Caco-2 (cell line): ENCODE measurements around the gene ZC3HAV1. TPM values are rescaled to one million over a fixed set of nuclear protein-coding genes. Genes with fewer than 3 reads are reported as not detected.

Experiments used
- BruUV-seq: library from RNA; stranded (reverse); fragments of 400-500 nt; replicated peaks from 2 replicates; lab custom pipeline; 2021; lab: Mats Ljungman, UMichigan
- CTCF ChIA-PET: fragments of 300-600 bp; sonication (Branson Sonifier 250); formaldehyde crosslinking; loops from one replicate; lab custom pipeline; 2022; ENCODE audit warnings: antibody characterized with exemption; lab: Charles Lee
- POLR2A ChIA-PET: fragments of 300-600 bp; sonication (Branson Sonifier 250); formaldehyde crosslinking; loops from one replicate; lab custom pipeline; 2022; ENCODE audit warnings: antibody characterized with exemption; lab: Charles Lee
- DNase-seq, 2 experiments: peaks; one replicate each; pipeline versions ENCODE4 v3.0.0 to v3.0.0-alpha.2; 2020 to 2022
- H3K27me3 ChIP-seq: replicated peaks from 2 replicates; pipeline ENCODE4 v1.6.0; 2011; ENCODE audit warnings: low read length; ENCODE audit not compliant: control insufficient read depth, insufficient read depth
- H3K36me3 ChIP-seq: 2 replicates; pipeline ENCODE4 v1.5.1; 2011; ENCODE audit warnings: low read length; ENCODE audit not compliant: control insufficient read depth, insufficient read depth
- H3K4me1 ChIP-seq: fragments of 250-450 bp; sonication (Bioruptor Pico); 2 replicates; pipeline ENCODE4 v1.5.1; 2020; ENCODE audit warnings: mild to moderate bottlenecking
- H3K4me3 ChIP-seq: 2 replicates; pipeline ENCODE4 v1.5.1; 2011; ENCODE audit warnings: low read depth, mild to moderate bottlenecking, control low read depth, low read length
- H3K9me3 ChIP-seq: fragments of 250-450 bp; sonication (Bioruptor Pico); 2 replicates; pipeline ENCODE4 v1.5.1; 2020; ENCODE audit warnings: mild to moderate bottlenecking, moderate library complexity
- H3K27ac Mint-ChIP-seq: one replicate; pipeline ENCODE4 v1.8.0; 2022; ENCODE audit warnings: mixed read lengths; ENCODE audit not compliant: unreplicated experiment
- H3K27me3 Mint-ChIP-seq: one replicate; pipeline ENCODE4 v1.8.0; 2022; ENCODE audit warnings: mixed read lengths; ENCODE audit not compliant: insufficient read depth, unreplicated experiment
- H3K36me3 Mint-ChIP-seq: one replicate; pipeline ENCODE4 v1.8.0; 2022; ENCODE audit warnings: mild to moderate bottlenecking, mixed read lengths; ENCODE audit not compliant: insufficient read depth, unreplicated experiment
- H3K4me1 Mint-ChIP-seq: one replicate; pipeline ENCODE4 v1.8.0; 2022; ENCODE audit warnings: low read depth, mixed read lengths; ENCODE audit not compliant: unreplicated experiment
- H3K4me3 Mint-ChIP-seq: one replicate; pipeline ENCODE4 v1.8.0; 2022; ENCODE audit warnings: mild to moderate bottlenecking, moderate library complexity, mixed read lengths; ENCODE audit not compliant: unreplicated experiment
- H3K9me3 Mint-ChIP-seq: one replicate; pipeline ENCODE4 v1.8.0; 2022; ENCODE audit warnings: mixed read lengths; ENCODE audit not compliant: unreplicated experiment
- CTCF ChIP-seq, 2 experiments: fragments of 200-600 bp in 1 of 2; IDR thresholded peaks; 1 replicate in 1 of 2; 2 replicates in 1 of 2; pipeline versions ENCODE4 v1.5.1 to v1.8.0; 2011 to 2022; ENCODE audit warnings: antibody characterized with exemption in 1 of 2, control low read depth in 1 of 2, inconsistent platforms in 1 of 2, low read depth in 1 of 2, low read length in 1 of 2, mild to moderate bottlenecking in 1 of 2, moderate library complexity in 1 of 2; ENCODE audit not compliant: insufficient read depth in 1 of 2, severe bottlenecking in 1 of 2, unreplicated experiment in 1 of 2
- intact Hi-C: fragments of 100-400 bp; cut with micrococcal nuclease; formaldehyde crosslinking; loops from one replicate; pipeline ENCODE4 v1.10.0; 2022; ENCODE audit not compliant: unreplicated experiment
- total RNA-seq: library from RNA; stranded (reverse); gene quantifications from 2 replicates; pipeline ENCODE4 v1.2.3, GENCODE V29; 2022

The ZC3HAV1 gene
- total RNA-seq, 1 experiment from 2014 or later, result 30.8 TPM

GRCh38 chr7:139124084-139124914 is 14.8 kb upstream of the ZC3HAV1 start:
- no peaks in the 10 kb centered on the region for H3K27me3 ChIP-seq
- no peak for DNase-seq
- POLR2A ChIA-PET, result no interaction called here
- H3K27me3 Mint-ChIP-seq, result no peaks in the 10 kb centered on the region
- no peaks in the 10 kb centered on the region for H3K4me1 Mint-ChIP-seq
- BruUV-seq, result no TSS peak
- H3K9me3 Mint-ChIP-seq, result no peaks in the 10 kb centered on the region
- no peak overlapping the region for H3K27ac Mint-ChIP-seq
- H3K9me3 ChIP-seq, result no peaks in the 10 kb centered on the region
- H3K36me3 ChIP-seq, result no peaks in the 10 kb centered on the region
- no peak for TF ChIP-seq CTCF (IDR thresholded peaks at IDR 0.05; ENCODE audit: insufficient read depth in 1 of 2, low read depth in 1 of 2, low read length in 1 of 2, severe bottlenecking in 1 of 2, unreplicated experiment in 1 of 2)
- no peaks in the 10 kb centered on the region for H3K36me3 Mint-ChIP-seq
- H3K4me1 ChIP-seq, result no peaks in the 10 kb centered on the region
- no peak overlapping the region for H3K4me3 ChIP-seq
- H3K4me3 Mint-ChIP-seq, result no peak overlapping the region
- intact Hi-C loops, result no loop called here
- CTCF ChIA-PET, result no interaction called here

- ChIA-PET POLR2A (no interaction called here), CTCF (no interaction called here)
- Histone ChIP-seq H3K4me1 (peaks cover 22% of the 10 kb centered on the region), H3K4me3 (no peak overlapping the region), H3K9me3 (no peaks in the 10 kb centered on the region), H3K27me3 (no peaks in the 10 kb centered on the region), H3K36me3 (no peaks in the 10 kb centered on the region)
- Mint-ChIP-seq H3K4me3 (no peak overlapping the region), H3K9me3 (no peaks in the 10 kb centered on the region), H3K27me3 (no peaks in the 10 kb centered on the region), H3K4me1 (peaks cover 16% of the 10 kb centered on the region), H3K36me3 (no peaks in the 10 kb centered on the region), H3K27ac (no peak overlapping the region)
- intact Hi-C loops, result no loop called here
- TF ChIP-seq CTCF (IDR thresholded peaks at IDR 0.05; ENCODE audit: insufficient read depth in 1 of 2, low read depth in 1 of 2, low read length in 1 of 2, severe bottlenecking in 1 of 2, unreplicated experiment in 1 of 2), result no peak
- DNase-seq, result no peak
- BruUV-seq, result no TSS peak
These were observed 9.9 kb upstream of the ZC3HAV1 start for GRCh38 chr7:139119486-139119849.

- Mint-ChIP-seq H3K27me3 (no peaks in the 10 kb centered on the region), H3K27ac (no peak overlapping the region)
These were observed 9.4 kb upstream of the ZC3HAV1 start for GRCh38 chr7:139118805-139119485.

More at GRCh38 chr7:139118805-139119485, 9.4 kb upstream of the ZC3HAV1 start:
- Mint-ChIP-seq H3K36me3 (no peaks in the 10 kb centered on the region), H3K4me3 (no peak overlapping the region), H3K9me3 (no peaks in the 10 kb centered on the region), H3K4me1 (peaks cover 16% of the 10 kb centered on the region)
- no peaks in the 10 kb centered on the region for H3K27me3 ChIP-seq
- BruUV-seq, result no TSS peak
- H3K4me3 ChIP-seq, result no peak overlapping the region
- TF ChIP-seq CTCF (IDR thresholded peaks at IDR 0.05; ENCODE audit: insufficient read depth in 1 of 2, low read depth in 1 of 2, low read length in 1 of 2, severe bottlenecking in 1 of 2, unreplicated experiment in 1 of 2), result no peak
- no peak for DNase-seq
- peaks cover 22% of the 10 kb centered on the region for H3K4me1 ChIP-seq
- H3K36me3 ChIP-seq, result no peaks in the 10 kb centered on the region
- H3K9me3 ChIP-seq, result no peaks in the 10 kb centered on the region
- CTCF ChIA-PET, result no interaction called here
- POLR2A ChIA-PET, result no interaction called here
- intact Hi-C loops, result no loop called here
